Kidney glomerular epithelial cell (primary cell): ENCODE results near the gene MAP7.

Experiments used
- DNase-seq: peaks from one replicate; lab custom pipeline; 2025; lab: John Stamatoyannopoulos, UW

The MAP7 gene

GRCh38 chr6:136563386-136564152 lies 13.3 kb upstream of the MAP7 start:
- no peak for DNase-seq

DNA sequence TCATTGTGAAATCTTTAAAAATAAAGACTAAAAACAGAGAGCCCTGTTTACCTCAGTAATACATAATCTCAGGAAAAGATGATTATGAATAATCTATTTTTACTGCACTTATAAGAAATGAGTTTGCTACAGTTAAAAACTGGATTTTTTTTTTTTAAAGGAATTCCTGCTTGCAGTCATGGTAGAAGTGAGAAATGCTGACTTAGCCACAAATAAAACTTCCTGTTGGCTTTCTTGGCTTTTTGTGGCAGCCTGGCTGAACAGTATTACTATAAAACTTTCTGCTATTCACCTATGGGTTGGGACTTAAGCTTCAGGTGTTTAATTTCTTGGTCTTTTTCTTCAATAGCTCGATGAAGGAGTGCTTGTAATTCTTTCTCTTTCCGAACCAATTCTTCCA lies 12.0 kb upstream of the MAP7 start:
- DNase-seq: no peak

- no peak for DNase-seq
Observed at GRCh38 chr6:136553166-136553787, 3.1 kb upstream of the MAP7 start.

DNA sequence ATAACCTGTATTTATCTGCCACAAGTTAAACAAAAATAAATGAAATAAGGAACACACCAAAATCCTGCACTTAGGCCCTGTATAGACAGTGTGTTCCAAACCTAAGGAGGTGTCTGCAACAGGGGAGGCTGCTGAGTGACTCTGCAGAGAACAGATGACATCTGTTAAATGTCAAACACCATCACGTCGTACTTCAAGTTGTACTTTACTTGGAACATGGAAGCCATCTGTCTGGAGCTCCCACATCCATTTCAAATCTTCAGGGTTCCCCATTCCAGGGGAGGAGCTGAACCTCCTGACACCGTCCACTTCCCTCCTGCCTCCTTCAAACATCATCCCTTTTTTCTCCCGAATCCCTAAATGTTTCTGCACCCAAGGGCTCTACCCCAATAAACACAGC lies 1.8 kb upstream of the MAP7 start:
- DNase-seq: no peak

DNA sequence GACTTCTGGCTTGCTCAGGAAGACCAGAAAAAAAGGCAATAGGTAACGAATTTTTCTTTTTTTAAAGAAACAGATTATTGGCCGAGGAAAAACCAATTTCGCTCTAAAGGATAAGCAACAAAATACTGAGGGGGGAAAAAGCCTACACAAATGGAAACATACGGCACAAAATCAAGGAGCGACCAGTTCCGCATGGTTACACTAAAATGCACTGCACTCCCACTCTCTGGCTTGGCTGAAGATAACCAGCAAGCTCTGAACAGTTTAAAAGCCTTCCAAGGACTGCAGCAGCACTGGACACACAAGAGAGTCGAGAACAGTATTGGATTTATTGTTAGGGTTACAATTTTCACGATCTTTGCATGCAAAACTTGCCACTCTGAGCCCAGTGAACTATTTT lies 881 bp upstream of the MAP7 start:
- peak; percentile 49 for DNase-seq

DNA sequence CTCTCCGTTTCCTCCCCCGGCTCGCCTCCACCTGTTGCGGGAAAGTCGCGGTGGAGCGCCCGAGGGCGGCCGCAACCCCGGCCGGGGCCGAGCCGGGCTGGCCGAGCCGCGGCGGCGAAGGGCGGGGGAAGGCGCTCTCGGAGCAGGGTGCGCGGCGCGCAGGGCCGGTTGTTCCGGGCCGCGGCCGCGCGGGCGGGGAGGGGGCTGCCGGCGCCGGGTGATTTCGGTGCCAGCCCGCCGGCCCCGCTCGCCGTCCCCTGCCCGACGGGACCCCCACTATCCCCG lies 235 bp downstream of the MAP7 start:
- no peak for DNase-seq

DNA sequence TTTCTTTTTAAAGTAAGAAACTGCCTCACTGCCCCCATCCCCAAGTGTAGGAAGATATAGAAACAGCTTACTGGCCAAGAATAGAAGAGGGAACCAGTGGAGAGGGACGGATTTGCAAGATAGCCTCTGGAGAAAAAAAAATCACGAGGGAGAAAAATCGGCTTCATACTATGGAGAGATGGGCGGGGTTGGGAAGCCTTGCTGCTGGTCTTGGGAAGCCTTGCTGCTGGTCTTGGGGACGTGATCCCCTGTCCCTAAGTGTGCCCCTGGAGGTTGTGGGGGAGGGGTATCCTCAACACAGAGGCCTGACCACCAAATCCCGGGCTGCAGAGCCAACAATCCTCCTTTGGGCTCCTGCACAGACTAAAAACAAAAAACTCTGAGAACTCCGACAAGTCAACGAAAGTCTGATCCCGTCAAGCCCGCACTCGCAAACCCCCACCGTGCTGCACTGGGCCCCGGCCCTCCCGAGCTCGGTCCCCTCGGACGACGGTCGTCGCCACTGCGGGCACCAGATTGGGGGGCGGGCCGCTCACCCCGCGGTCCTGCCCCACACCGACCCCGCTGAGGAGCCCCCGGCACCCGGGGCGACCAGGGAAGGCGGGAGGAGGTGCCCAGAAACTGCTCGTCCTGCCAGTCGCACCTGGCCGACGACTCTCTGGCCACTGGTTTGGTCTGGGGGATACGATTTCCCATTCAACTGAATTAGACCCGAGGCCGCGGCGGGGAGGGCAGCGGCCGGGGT lies 750 bp downstream of the MAP7 start:
- no peak for DNase-seq

GRCh38 chr6:136548582-136549299 lies 1.5 kb downstream of the MAP7 start:
- DNase-seq: no peak

- no peak for DNase-seq
Observed at GRCh38 chr6:136547871-136548270, 2.4 kb downstream of the MAP7 start.

DNA sequence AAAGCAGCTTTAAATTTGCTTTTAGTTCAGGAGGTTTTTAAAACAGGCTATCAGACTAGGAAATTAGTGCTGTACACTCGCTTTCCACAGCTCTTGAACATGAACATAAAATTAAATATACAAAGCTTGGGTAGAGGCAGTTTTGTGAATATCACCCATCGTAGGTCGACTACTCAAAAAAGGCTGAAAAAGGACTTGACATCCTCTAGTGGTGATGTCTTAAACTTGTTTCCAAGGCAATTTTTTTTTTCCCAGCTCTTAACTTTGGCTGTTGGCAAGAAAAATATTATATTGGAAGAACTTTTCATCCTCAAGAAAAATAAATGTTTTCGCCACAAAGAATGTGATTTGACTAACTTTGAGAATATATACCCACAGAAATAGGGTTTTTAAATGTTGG lies 2.9 kb downstream of the MAP7 start:
- DNase-seq: peak; percentile 68

DNA sequence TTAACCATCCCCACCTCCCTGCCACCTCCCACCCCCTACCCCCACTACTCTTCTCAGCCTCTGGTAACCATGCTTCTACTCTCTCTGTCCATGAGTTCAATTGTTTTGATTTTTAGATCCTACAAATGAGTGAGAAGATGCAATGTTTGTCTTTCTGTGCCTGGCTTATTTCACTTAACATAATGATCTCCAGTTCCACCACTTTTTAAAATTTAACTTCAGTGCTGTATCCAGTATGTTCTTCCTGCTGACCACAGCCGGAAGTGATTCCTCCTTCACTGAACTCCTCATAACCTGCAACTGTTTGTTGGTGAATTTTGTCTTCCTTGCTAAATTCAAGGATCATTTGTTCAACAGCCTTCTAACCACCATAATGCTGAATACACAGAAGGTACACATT lies 3.9 kb downstream of the MAP7 start:
- DNase-seq: peak; percentile 54

DNA sequence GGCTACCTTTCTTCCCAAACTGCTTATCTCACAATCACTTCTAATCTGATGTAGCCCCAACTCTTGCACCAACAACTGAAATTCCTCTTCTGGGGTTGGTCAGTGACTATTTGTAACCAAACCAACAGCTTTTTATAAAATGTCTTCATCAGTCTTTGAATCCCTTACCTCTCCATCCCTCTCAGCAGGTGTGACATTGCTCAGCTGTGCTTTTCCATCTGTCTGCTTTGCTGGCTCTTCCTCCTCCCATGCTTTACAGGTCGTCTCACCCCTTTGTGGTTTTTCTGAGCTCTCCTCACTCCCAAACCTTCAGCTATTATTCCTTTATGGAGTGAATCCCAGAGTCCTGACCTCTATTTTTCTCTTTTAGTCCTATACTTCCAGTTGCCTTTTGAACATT lies 5.9 kb downstream of the MAP7 start:
- DNase-seq: no peak

GRCh38 chr6:136541395-136541794 lies 8.8 kb downstream of the MAP7 start:
- DNase-seq: no peak

- DNase-seq: no peak
Observed at GRCh38 chr6:136539967-136540652, 10.1 kb downstream of the MAP7 start.

DNA sequence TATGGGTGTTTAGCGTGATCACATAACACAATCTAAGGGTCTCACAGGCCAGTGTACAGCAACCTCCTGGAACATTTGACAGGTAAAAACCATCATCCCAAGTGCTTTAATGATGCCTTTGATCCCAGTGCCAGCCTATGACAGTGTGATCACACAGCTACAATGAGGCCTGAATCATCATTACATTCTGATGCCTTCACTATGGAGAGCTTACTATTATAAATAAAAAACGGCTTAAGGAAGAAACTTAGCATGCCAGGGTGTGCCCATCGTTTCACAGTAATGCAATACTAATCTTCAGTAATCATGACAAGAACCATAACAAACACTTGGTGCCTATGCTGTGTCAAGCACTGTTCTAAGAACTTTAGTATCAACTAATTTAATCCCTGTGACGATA lies 11.4 kb downstream of the MAP7 start:
- DNase-seq: no peak

- no peak for DNase-seq
Observed at GRCh38 chr6:136535880-136536650, 14.2 kb downstream of the MAP7 start.

DNA sequence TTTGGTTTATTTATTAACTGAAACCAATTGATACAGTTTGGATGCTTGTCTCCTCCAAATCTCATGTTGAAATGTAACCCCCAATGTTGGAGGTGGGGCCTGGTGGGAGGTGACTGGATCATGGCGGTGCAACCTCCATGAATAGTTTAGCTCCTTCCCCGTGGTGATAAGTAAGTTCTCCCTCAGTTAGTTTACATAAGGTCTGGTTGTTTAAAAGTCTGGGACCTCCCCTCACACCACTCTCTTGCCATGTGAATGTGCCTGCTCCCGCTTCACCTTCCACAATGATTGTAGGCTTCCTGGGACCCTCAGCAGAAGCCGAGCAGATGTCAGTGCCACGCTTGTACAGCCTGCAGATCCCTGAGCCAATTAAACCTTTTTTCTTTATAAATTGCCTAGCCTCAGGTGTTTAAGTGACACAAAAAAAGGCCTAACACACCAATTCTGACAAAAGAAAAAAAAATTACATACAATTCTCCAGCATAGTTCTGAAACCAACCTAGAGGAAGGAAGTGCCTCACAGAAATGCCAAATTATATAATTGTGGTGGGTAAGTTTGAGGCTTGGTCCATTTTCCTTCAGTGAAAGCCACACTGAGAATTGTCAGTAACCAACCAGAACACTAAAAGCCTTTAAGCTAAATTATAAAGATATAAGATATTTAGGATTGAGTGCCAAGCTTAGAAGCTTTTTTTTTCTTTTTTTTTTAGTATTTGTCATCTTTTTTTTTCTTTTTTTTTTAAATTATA lies 15.0 kb downstream of the MAP7 start:
- no peak for DNase-seq

DNA sequence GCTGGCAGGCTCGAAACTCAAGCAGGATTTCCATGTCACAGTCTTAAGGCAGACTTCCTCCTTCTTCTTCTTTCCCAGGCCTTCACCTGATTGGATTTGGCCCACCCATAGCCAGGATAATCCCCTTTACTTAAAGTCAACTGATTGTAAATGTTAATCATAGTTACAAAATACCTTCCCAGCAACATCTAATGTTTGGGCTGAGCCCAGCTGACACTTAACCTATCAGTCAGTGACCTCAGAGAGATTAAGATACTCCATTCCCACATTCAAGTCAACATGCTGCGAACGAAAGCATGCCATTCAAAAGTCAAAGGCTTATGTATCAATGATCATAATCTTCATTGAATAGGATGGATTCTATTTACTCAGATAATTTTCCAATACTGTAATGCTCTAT lies 16.0 kb downstream of the MAP7 start:
- no peak for DNase-seq

- DNase-seq: no peak
Observed at GRCh38 chr6:136533487-136533886, 16.7 kb downstream of the MAP7 start.

GRCh38 chr6:136532030-136532429 lies 18.2 kb downstream of the MAP7 start:
- DNase-seq: no peak

DNA sequence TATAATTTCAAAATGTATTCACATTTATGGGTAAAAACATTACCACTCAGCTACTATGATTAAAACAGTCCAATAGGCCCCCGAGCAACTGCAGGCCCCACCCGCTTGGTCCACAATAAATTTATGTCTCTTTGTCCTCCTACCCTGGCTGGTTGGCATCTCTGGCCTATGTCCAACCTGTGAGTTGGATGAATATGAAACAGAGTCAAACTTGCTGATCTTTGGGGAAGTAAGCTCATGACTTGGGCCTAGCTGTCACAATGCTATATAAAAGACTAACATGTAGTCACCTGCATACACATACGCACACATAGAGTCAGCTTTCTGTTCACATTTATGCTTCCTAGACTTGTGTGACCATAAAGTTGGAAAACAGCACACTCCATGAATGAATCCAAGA lies 20.5 kb downstream of the MAP7 start:
- DNase-seq: no peak
